NCI-H146 treated with DMSO at 0.1 percent for 48 hours (cell line): ENCODE data around the gene RAB40B.
"Not testable (repeated sequence)": the region's sequence is repeated elsewhere in the genome, so short reads cannot be mapped to it uniquely, and the experiment has no call there.

Experiments
- DNase-seq: peaks from one replicate; lab custom pipeline; 2025; ENCODE audit not compliant: unreplicated experiment; lab: John Stamatoyannopoulos, UW

Gene RAB40B, protein sequence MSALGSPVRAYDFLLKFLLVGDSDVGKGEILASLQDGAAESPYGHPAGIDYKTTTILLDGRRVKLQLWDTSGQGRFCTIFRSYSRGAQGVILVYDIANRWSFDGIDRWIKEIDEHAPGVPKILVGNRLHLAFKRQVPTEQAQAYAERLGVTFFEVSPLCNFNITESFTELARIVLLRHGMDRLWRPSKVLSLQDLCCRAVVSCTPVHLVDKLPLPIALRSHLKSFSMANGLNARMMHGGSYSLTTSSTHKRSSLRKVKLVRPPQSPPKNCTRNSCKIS

GRCh38 chr17:82698065-82698973 lies at the start of gene RAB40B:
RAB40B (minus strand) TSS chr17:82698698; CDS start chr17:82698596, 102 bp downstream.
- peak; percentile 95 for DNase-seq

GRCh38 chr17:82745524-82745923 lies 47.0 kb upstream of the RAB40B start:
- peak; percentile 21 for DNase-seq

DNA sequence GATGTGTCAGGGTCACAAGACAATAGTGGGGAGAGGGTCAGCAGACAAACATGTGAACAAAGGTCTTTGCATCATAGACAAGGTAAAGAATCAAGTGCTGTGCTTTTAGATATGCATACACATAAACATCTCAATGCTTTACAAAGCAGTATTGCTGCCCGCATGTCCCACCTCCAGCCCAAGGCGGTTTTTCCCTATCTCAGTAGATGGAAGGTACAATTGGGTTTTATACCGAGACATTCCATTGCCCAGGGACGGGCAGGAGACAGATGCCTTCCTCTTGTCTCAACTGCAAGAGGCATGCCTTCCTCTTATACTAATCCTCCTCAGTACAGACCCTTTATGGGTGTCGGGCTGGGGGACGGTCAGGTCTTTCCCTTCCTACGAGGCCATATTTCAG lies 46.2 kb upstream of the RAB40B start:
- DNase-seq: not testable (repeated sequence)

DNA sequence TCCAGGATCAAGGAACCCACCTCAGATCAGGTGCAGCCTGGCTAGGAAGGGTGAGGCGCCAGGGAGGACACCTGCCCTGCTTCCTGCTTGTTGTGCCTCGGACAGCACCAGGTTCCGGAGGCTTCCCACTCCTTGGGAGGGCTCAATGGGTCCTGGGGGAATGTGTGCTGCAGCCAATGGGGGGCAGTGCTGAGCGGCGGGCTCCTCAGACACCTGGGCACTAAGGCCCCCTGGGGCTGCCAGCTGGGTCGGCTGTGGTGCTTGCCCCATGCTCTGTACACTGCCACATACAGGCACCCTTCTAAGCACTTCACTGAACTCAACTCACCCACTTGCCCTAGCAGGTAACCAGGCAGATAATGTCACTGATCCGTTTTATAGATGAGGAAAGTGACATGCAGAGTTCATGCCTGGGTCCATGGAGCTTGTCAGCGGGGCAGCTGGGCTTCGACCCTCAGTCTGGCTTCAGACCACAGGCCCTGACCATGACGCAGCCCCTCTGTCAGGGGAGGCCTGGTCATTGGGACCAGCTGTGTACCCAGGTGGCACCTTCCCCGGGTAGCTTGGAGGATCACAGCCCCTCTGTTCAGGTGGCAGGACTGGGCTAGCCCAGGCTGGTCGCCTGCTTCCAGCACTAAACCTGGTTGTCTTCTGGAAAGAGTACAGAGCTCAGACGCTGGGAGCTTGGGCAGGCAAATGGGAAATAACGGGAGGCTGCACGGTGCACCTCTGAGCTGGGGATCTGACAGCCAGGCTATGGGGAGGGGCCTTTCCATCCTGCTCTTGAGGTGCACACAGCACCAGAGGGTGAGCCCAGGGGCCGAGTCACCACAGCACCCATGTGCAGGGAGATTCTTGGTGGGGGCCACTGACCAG lies 45.1 kb upstream of the RAB40B start:
- no peak for DNase-seq

- DNase-seq: no peak
Measured at GRCh38 chr17:82740906-82741759, 42.6 kb upstream of the RAB40B start.

DNA sequence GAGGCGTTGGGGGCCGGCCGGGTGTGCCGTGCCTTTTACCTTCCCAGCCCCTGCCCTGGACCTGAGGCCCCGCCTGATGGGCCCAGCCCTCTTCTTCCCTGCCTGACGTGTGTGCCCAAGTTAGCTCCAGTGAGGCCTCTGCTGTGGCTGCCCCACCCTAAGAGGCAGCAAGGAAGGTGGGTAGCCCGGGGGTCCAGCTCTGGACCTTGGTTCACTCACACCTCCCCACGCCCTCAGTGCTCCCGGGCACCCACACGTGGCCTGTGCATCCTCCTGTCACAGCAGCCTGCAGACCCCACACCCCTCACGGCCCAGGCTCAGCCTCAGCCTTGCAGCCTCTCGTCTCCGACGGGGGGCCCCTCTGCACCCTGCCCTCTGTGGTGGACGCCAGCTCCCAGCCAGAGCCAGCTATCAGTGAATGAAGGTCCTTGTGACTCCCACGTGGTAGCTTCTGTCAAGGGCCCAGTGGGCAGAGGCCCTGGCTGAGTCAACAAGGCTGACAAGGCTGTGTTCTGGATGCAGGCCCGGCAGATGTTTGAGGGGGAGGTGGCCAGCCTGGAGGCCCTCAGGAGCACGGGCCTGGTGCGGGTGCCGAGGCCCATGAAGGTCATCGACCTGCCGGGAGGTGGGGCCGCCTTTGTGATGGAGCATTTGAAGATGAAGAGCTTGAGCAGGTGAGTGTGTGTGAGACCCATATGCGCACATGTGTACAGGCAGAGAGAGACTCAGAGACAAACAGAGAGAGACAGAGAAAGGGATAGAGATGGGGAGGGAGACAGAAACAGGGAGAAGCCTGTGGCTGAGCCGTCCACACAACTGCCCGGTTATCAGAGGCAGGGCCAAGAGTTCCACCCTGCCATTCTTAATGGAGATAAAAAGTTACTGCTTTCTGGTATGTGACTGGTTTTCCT lies 39.7 kb upstream of the RAB40B start:
- no peak for DNase-seq

- no peak for DNase-seq
Measured at GRCh38 chr17:82736511-82737185, 38.1 kb upstream of the RAB40B start.

DNA sequence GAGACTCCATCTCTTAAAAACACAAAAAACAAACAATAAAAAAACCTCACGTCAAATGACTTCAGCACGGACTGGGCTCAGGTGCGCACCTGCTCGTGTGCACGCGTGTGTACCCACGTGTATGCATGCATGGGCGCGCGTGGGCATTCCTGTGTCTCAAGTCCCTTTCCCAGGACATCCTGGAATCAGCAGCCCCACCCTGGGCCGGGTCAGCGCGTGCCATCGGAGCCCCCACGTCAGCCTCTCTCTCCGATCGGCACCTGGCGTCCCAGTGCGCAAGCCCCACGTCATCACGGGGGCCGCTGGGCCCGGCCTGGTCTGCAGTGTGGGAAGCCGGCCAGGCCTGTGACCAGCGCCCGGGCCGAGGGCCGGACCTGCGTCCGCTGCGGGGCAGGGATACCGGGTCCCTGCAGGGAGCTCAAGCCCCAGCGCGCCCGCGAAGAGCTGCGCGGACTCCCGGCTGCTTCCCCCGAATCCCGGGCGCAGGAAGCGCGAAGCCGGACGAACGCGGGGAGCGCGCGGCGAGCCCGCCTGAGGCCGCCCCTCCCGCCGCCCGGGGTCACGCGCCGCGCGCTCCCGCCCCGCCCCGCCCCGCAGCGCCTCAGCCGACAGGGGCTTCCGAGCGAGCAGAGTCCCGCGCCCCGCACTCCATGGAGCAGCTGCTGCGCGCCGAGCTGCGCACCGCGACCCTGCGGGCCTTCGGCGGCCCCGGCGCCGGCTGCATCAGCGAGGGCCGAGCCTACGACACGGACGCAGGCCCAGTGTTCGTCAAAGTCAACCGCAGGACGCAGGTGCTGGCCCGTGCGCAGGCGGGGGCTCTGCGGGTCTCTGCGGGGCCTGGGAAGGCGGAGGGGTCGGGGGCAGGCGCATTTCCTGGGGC lies 36.7 kb upstream of the RAB40B start, which contains the start of gene FN3K:
Gene FN3K (plus strand): TSS at position 629 of the 880 bp plus-strand sequence. CDS start 22 bp downstream, at position 651.
- peak; percentile 38 for DNase-seq

DNA sequence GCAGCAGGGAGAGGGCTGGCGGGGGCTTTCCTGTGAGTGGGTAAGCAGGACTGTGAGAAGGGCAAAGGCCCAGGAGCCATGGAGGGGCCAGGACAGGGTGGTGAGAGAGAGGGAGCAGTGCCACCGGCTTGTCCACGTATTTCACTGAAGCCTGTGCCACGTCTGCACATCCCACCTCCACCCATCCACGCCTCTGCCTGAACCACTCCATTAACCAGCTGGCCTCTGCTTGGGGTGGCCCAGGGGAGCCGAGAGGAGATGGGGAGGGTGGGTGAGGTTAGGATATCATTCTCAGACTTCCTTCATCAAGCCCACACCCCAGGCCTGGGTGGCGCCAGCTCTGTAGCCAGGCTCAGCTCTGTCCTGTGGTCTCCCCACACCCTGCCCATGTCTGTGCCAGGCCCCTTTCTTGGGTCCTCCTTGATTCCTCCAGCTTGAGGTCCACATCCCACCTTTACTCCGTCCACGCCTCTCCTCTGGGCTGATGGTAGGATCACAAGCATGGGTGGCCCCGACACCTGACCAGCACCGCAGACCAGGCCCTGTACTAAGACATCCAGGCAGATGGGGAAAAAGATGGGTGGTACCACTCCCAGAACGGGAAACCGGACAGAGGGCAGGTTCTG lies 33.7 kb upstream of the RAB40B start:
- DNase-seq: no peak

DNA sequence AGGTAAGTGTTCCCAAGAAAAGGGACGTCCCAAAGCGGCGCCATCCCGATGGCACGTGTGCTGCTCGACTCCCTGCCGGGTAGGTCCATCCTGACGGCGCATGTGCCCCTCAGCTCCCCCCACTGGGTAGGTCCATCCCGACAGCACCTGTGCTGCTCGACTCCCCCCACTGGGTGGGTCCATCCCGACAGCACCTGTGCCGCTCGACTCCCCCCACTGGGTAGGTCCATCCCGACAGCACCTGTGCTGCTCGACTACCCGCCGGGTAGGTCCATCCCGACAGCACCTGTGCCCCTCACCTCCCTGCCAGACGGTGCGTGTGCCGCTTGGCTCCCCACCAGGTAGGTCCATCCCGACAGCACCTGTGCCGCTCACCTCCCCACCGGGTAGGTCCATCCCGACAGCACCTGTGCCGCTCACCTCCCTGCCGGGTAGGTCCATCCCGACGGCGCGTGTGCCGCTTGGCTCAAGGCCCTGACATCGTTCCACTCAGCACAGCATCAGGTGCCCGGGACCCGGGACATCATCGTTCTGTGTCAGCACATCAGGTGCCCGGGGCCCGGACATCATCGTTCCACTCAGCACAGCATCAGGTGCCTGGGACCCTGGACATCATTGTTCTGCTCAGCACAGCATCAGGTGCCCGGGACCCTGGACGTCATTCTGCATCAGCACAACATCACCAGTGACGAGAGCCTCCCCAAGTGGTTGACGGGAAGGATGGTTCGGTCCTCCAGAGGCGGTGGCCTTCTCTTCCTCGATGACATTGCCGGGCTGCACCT lies 31.2 kb upstream of the RAB40B start:
- no peak for DNase-seq

DNA sequence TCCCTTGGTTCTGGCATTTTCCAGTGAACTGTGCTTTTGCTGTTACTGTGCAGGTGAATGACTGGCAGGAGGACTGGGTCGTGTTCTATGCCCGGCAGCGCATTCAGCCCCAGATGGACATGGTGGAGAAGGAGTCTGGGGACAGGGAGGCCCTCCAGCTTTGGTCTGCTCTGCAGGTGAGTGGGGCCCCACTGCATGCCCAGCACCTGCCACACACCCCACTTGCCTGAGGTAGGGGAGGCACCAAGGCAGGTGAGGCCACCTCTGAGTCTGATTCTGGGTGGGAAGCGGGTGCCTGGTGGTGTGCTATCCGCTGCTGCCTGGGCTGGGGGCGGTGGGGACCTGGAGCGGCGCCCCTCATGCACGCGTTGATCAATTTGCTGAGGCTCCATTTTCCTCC lies 27.9 kb upstream of the RAB40B start:
- DNase-seq: no peak

DNA sequence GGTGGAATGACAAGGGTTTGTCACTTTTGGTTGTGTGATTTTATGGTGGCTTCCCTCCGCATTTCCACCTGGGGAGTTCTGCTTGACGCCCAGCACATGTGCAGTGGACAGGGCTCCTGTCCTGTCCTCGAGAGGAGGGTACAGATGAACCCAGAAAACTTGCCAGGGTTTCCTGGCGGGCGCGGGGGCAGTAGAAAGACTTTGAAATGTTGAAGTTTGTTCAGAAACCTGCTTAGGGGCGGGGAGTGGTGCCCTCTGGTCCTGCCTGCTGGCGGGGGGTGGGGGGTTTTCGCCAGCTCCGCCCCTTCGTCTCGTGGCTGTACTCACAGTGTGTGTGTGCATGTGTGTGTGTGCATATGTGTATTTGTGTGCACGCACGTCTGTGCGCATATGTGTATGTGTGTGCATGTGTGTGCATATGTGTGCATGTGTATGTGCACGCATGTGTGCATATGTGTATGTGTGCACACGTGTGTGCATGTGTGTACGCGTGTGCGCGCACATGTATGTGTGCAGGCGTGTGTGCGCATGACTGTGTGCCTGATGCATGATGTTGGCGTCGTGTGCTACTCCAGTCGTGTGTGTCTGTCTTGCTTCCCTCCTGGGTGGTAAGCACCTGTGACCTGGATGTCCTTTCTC lies 24.8 kb upstream of the RAB40B start:
- DNase-seq: no peak

- DNase-seq: no peak
Measured at GRCh38 chr17:82722341-82723013, 24.0 kb upstream of the RAB40B start.

- no peak for DNase-seq
Measured at GRCh38 chr17:82720204-82720603, 21.7 kb upstream of the RAB40B start.

GRCh38 chr17:82718986-82719685 lies 20.6 kb upstream of the RAB40B start:
- no peak for DNase-seq
